ENCODE data around the gene ANKRD33B. TPM values are rescaled to one million over a fixed set of nuclear protein-coding genes. Genes with fewer than 3 reads are reported as not detected.
"Not testable (repeated sequence)": the region's sequence is repeated elsewhere in the genome, so short reads cannot be mapped to it uniquely, and the experiment has no call there.

ANKRD33B gene
- total RNA-seq, 1 experiment from 2014 or later, result 3.1 TPM

DNA sequence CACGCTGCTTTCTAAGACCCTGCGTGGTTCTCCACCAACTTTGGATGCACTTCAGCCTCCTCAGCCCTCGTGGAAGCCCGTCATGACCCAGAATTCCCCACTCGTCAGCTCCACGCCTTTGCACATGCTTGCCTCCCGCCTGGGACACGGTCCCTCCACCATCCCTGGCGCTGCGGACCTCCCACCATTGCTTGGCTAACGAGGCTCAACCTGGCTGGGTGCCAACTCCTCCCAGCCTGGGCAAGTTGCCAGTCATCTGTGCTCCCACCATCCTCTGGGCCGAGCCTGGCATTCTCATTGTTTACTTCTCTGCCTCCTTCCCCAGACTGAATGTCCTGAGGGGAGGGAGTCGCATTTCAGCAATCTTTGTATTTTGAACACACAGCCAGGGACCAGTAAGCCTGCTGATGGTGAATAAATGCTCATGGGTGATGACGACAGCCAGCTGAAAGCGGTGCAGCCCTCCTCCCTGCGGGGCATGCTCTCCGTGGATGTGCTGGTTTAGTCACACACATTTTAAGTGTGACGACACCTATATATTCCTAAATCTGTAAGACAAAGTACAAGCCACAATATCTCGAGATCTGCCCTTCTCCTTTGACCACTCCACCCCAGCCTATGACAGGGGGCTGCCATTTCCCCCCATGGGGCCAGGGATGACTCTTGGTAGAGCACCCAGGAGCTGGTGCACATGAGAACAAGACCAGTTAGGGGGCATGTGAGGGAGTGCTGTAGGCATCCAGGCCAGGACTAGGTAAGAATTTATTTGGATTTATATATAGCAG lies 37.6 kb downstream of the ANKRD33B start:
- CTCF ChIA-PET, result interaction anchor here (0.6 to 2.2 kb wide), 9 partner anchors 22 to 149 kb away, joined by 3 to 10 read pairs (median 3); no protein-coding TSS in a partner anchor
- peaks cover 33% of the 10 kb centered on the region for H3K4me1 Mint-ChIP-seq (ENCODE audit: insufficient read depth, unreplicated experiment)
- peak overlapping the region; percentile 96 for H3K27ac Mint-ChIP-seq (ENCODE audit: low read depth, unreplicated experiment)
- TF ChIP-seq, protein P1, sequence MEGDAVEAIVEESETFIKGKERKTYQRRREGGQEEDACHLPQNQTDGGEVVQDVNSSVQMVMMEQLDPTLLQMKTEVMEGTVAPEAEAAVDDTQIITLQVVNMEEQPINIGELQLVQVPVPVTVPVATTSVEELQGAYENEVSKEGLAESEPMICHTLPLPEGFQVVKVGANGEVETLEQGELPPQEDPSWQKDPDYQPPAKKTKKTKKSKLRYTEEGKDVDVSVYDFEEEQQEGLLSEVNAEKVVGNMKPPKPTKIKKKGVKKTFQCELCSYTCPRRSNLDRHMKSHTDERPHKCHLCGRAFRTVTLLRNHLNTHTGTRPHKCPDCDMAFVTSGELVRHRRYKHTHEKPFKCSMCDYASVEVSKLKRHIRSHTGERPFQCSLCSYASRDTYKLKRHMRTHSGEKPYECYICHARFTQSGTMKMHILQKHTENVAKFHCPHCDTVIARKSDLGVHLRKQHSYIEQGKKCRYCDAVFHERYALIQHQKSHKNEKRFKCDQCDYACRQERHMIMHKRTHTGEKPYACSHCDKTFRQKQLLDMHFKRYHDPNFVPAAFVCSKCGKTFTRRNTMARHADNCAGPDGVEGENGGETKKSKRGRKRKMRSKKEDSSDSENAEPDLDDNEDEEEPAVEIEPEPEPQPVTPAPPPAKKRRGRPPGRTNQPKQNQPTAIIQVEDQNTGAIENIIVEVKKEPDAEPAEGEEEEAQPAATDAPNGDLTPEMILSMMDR (IDR thresholded peaks at IDR 0.05; ENCODE audit: unreplicated experiment), result no peak
- intact Hi-C loops (cut with micrococcal nuclease), result loop anchor here (1.0 to 2.0 kb wide), 2 partner anchors 27 to 37 kb away; partner anchors contain the start of gene ANKRD33B
- peak; percentile 99 for DNase-seq (ENCODE audit: unreplicated experiment)
- H3K4me3 Mint-ChIP-seq (ENCODE audit: unreplicated experiment), result peak overlapping the region; percentile 72
- H3K27me3 Mint-ChIP-seq (ENCODE audit: insufficient read depth, unreplicated experiment), result no peaks in the 10 kb centered on the region
- H3K36me3 Mint-ChIP-seq (ENCODE audit: insufficient read depth, unreplicated experiment), result no peaks in the 10 kb centered on the region
- BruUV-seq (replicated peaks), result no TSS peak
- POLR2A ChIA-PET, result interaction anchor here (0.7 to 2.4 kb wide), 21 partner anchors 9 to 619 kb away, joined by 3 to 10 read pairs (median 4); partner anchors contain the start of genes ANKRD33B, MARCHF6 and ROPN1L
- no peaks in the 10 kb centered on the region for H3K9me3 Mint-ChIP-seq (ENCODE audit: unreplicated experiment)

GRCh38 chr5:10602031-10602806 lies 38.3 kb downstream of the ANKRD33B start:
- H3K27me3 Mint-ChIP-seq (ENCODE audit: insufficient read depth, unreplicated experiment), result no peaks in the 10 kb centered on the region
- peak overlapping the region; percentile 96 for H3K27ac Mint-ChIP-seq (ENCODE audit: low read depth, unreplicated experiment)
- intact Hi-C loops (cut with micrococcal nuclease), result no loop called here
- H3K4me1 Mint-ChIP-seq (ENCODE audit: insufficient read depth, unreplicated experiment), result peaks cover 26% of the 10 kb centered on the region
- POLR2A ChIA-PET, result interaction anchor here (0.7 to 2.4 kb wide), 8 partner anchors 9 to 332 kb away, joined by 3 to 9 read pairs (median 4); partner anchors contain the start of gene ROPN1L
- CTCF ChIA-PET, result interaction anchor here (0.7 to 2.2 kb wide), 6 partner anchors 21 to 149 kb away, joined by 3 to 10 read pairs (median 5); no protein-coding TSS in a partner anchor
- H3K36me3 Mint-ChIP-seq (ENCODE audit: insufficient read depth, unreplicated experiment), result no peaks in the 10 kb centered on the region
- no peaks in the 10 kb centered on the region for H3K9me3 Mint-ChIP-seq (ENCODE audit: unreplicated experiment)
- no TSS peak for BruUV-seq (replicated peaks)
- DNase-seq (ENCODE audit: unreplicated experiment), result no peak
- peak overlapping the region; percentile 72 for H3K4me3 Mint-ChIP-seq (ENCODE audit: unreplicated experiment)
- TF ChIP-seq, protein P1 (IDR thresholded peaks at IDR 0.05; ENCODE audit: unreplicated experiment), result no peak

GRCh38 chr5:10604975-10605374 lies 41.1 kb downstream of the ANKRD33B start:
- CTCF ChIA-PET, result interaction anchor here (0.7 to 1.7 kb wide), 3 partner anchors 23 to 405 kb away, joined by 4 read pairs; no protein-coding TSS in a partner anchor
- no TSS peak for BruUV-seq (replicated peaks)
- Mint-ChIP-seq H3K9me3 (ENCODE audit: unreplicated experiment) (no peaks in the 10 kb centered on the region), H3K36me3 (ENCODE audit: insufficient read depth, unreplicated experiment) (no peaks in the 10 kb centered on the region), H3K27me3 (ENCODE audit: insufficient read depth, unreplicated experiment) (no peaks in the 10 kb centered on the region), H3K4me3 (ENCODE audit: unreplicated experiment) (no peak overlapping the region), H3K4me1 (ENCODE audit: insufficient read depth, unreplicated experiment) (peaks cover 23% of the 10 kb centered on the region), H3K27ac (ENCODE audit: low read depth, unreplicated experiment) (no peak overlapping the region)
- DNase-seq (ENCODE audit: unreplicated experiment), result no peak
- POLR2A ChIA-PET, result no interaction called here
- intact Hi-C loops (cut with micrococcal nuclease), result no loop called here
- TF ChIP-seq, protein P1 (IDR thresholded peaks at IDR 0.05; ENCODE audit: unreplicated experiment), result no peak

DNA sequence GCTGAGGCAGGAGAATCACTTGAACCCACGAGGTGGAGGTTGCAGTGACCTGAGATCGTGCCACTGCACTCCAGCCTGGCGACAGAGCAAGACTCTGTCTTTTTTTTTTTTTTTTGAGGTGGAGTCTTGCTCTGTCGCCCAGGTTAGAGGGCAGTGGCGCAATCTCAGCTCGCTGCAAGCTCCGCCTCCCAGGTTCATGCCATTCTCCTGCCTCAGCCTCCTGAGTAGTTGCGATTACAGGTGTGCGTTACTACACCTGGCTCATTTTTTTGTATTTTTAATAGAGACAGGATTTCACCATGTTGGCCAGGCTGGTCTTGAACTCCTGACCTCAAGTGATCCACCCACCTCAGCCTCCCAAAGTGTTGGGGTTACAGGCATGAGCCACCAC lies 42.8 kb downstream of the ANKRD33B start:
- peaks cover 11% of the 10 kb centered on the region for H3K4me1 Mint-ChIP-seq (ENCODE audit: insufficient read depth, unreplicated experiment)
- H3K36me3 Mint-ChIP-seq (ENCODE audit: insufficient read depth, unreplicated experiment); H3K9me3 Mint-ChIP-seq (ENCODE audit: unreplicated experiment); intact Hi-C loops (cut with micrococcal nuclease); BruUV-seq (replicated peaks); POLR2A ChIA-PET; H3K4me3 Mint-ChIP-seq (ENCODE audit: unreplicated experiment); H3K27me3 Mint-ChIP-seq (ENCODE audit: insufficient read depth, unreplicated experiment); H3K27ac Mint-ChIP-seq (ENCODE audit: low read depth, unreplicated experiment): not testable (repeated sequence)
- CTCF ChIA-PET, result interaction anchor here (0.6 to 2.9 kb wide), 3 partner anchors 18 to 360 kb away, joined by 3 to 17 read pairs (median 7); no protein-coding TSS in a partner anchor
- DNase-seq (ENCODE audit: unreplicated experiment), result peak; percentile 55
